H9 (cell line): ENCODE results near the gene NDUFB3. TPM values are rescaled to one million over a fixed set of nuclear protein-coding genes. Genes with fewer than 3 reads are reported as not detected.

ENCODE experiments used
- DNase-seq: peaks from one replicate; pipeline ENCODE4 v3.0.0-alpha.2; 2017
- H2AFZ ChIP-seq: one replicate; pipeline ENCODE4 v1.6.1; 2013; ENCODE audit warnings: mild to moderate bottlenecking, low read length, control low read depth, moderate library complexity
- H2AK5ac ChIP-seq: 2 replicates; pipeline ENCODE4 v1.6.1; 2013; ENCODE audit warnings: low read length, control low read depth, mixed read lengths; ENCODE audit not compliant: insufficient read length
- H2BK120ac ChIP-seq: one replicate; pipeline ENCODE4 v1.6.1; 2013; ENCODE audit warnings: low read depth, mild to moderate bottlenecking, low read length, control low read depth, inconsistent platforms; ENCODE audit not compliant: poor library complexity, severe bottlenecking
- H2BK12ac ChIP-seq: 2 replicates; pipeline ENCODE4 v1.6.1; 2013; ENCODE audit warnings: low read length, control low read depth, mixed read lengths, low read depth; ENCODE audit not compliant: insufficient read length
- H2BK15ac ChIP-seq: 2 replicates; pipeline ENCODE4 v1.6.1; 2013; ENCODE audit warnings: low read depth, low read length, control low read depth
- H2BK20ac ChIP-seq: one replicate; pipeline ENCODE4 v1.6.1; 2013; ENCODE audit warnings: low read depth, mild to moderate bottlenecking, low read length, control low read depth, inconsistent platforms; ENCODE audit not compliant: poor library complexity, severe bottlenecking
- H2BK5ac ChIP-seq: 2 replicates; pipeline ENCODE4 v1.6.1; 2013; ENCODE audit warnings: low read length, control low read depth, mixed read lengths; ENCODE audit not compliant: insufficient read length
- H3K14ac ChIP-seq: 2 replicates; pipeline ENCODE4 v1.6.1; 2013; ENCODE audit warnings: low read length, control low read depth; ENCODE audit not compliant: insufficient read depth
- H3K18ac ChIP-seq: 2 replicates; pipeline ENCODE4 v1.6.1; 2013; ENCODE audit warnings: low read depth, mild to moderate bottlenecking, mixed read lengths, low read length, control low read depth; ENCODE audit not compliant: insufficient read length
- H3K23ac ChIP-seq: 2 replicates; pipeline ENCODE4 v1.6.1; 2013; ENCODE audit warnings: low read length, control low read depth, mixed read lengths, low read depth; ENCODE audit not compliant: insufficient read length
- H3K23me2 ChIP-seq: 2 replicates; pipeline ENCODE4 v1.6.1; 2013; ENCODE audit warnings: low read depth, mild to moderate bottlenecking, mixed read lengths, low read length, control low read depth; ENCODE audit not compliant: insufficient read length, poor library complexity, severe bottlenecking
- H3K27ac ChIP-seq: 2 replicates; pipeline ENCODE4 v1.5.1; 2013; ENCODE audit warnings: low read length, control low read depth, mixed read lengths, low read depth; ENCODE audit not compliant: insufficient read length
- H3K27me3 ChIP-seq: 2 replicates; pipeline ENCODE4 v1.6.1; 2013; ENCODE audit warnings: low read length, control low read depth, inconsistent platforms; ENCODE audit not compliant: insufficient read depth
- H3K4ac ChIP-seq: 2 replicates; pipeline ENCODE4 v1.6.1; 2013; ENCODE audit warnings: low read depth, mild to moderate bottlenecking, control low read depth, inconsistent platforms, low read length, moderate library complexity
- H3K4me1 ChIP-seq: 2 replicates; pipeline ENCODE4 v1.6.1; 2013; ENCODE audit warnings: low read length, control low read depth, inconsistent platforms; ENCODE audit not compliant: insufficient read depth
- H3K4me2 ChIP-seq: 2 replicates; pipeline ENCODE4 v1.6.1; 2013; ENCODE audit warnings: low read length, control low read depth, mixed read lengths; ENCODE audit not compliant: insufficient read length, insufficient read depth
- H3K56ac ChIP-seq: 2 replicates; pipeline ENCODE4 v1.6.1; 2013; ENCODE audit warnings: low read depth, mild to moderate bottlenecking, mixed read lengths, low read length, control low read depth; ENCODE audit not compliant: insufficient read length
- H3K79me1 ChIP-seq: 2 replicates; pipeline ENCODE4 v1.6.1; 2013; ENCODE audit warnings: low read depth, mild to moderate bottlenecking, moderate library complexity, low read length, control low read depth, inconsistent platforms; ENCODE audit not compliant: insufficient read depth, poor library complexity, severe bottlenecking
- H3K79me2 ChIP-seq: 2 replicates; pipeline ENCODE4 v1.6.1; 2013; ENCODE audit warnings: low read length, control low read depth, inconsistent platforms; ENCODE audit not compliant: insufficient read depth
- H3K9ac ChIP-seq: 2 replicates; pipeline ENCODE4 v1.6.1; 2013; ENCODE audit warnings: low read length, control low read depth, mixed read lengths; ENCODE audit not compliant: insufficient read length; ENCODE audit errors: extremely low read depth
- H3K9me3 ChIP-seq: one replicate; pipeline ENCODE4 v1.6.1; 2013; ENCODE audit warnings: low read depth, low read length, inconsistent platforms; ENCODE audit not compliant: control insufficient read depth
- H3T11ph ChIP-seq: one replicate; pipeline ENCODE4 v1.6.1; 2013; ENCODE audit warnings: mild to moderate bottlenecking, low read length, control low read depth, inconsistent platforms
- H4K20me1 ChIP-seq: one replicate; pipeline ENCODE4 v1.6.1; 2013; ENCODE audit not compliant: control insufficient read depth, insufficient read length, insufficient read depth
- H4K5ac ChIP-seq: 2 replicates; pipeline ENCODE4 v1.6.1; 2013; ENCODE audit warnings: low read depth, mild to moderate bottlenecking, mixed read lengths, low read length, control low read depth; ENCODE audit not compliant: insufficient read length
- H4K8ac ChIP-seq: replicated peaks from 2 replicates; pipeline ENCODE4 v1.6.1; 2013; ENCODE audit warnings: low read length, control low read depth, mixed read lengths, low read depth; ENCODE audit not compliant: insufficient read length
- H4K91ac ChIP-seq: 2 replicates; pipeline ENCODE4 v1.6.1; 2013; ENCODE audit warnings: low read depth, mild to moderate bottlenecking, moderate library complexity, mixed read lengths, low read length, control low read depth; ENCODE audit not compliant: insufficient read length
- H3K27ac Mint-ChIP-seq, 3 experiments: 2 replicates in 2 of 3; 3 replicates in 1 of 3; pipeline ENCODE4 v1.8.0; 2020 to 2021; ENCODE audit warnings: mixed read lengths in 3 of 3, mild to moderate bottlenecking in 1 of 3, moderate library complexity in 1 of 3
- H3K27me3 Mint-ChIP-seq: 2 replicates; pipeline ENCODE4 v1.8.0; 2021; ENCODE audit warnings: low read depth, mild to moderate bottlenecking, moderate library complexity, mixed read lengths
- H3K36me3 Mint-ChIP-seq, 3 experiments: 2 replicates in 2 of 3; 3 replicates in 1 of 3; pipeline ENCODE4 v1.8.0; 2020 to 2021; ENCODE audit warnings: low read depth in 3 of 3, mixed read lengths in 3 of 3; ENCODE audit not compliant: insufficient read depth in 1 of 3
- H3K4me1 Mint-ChIP-seq, 2 experiments: 2 replicates each; pipeline ENCODE4 v1.8.0; 2020; ENCODE audit warnings: mixed read lengths in 2 of 2
- H3K4me3 Mint-ChIP-seq, 2 experiments: 2 replicates in 1 of 2; 3 replicates in 1 of 2; pipeline ENCODE4 v1.8.0; 2020 to 2021; ENCODE audit warnings: mild to moderate bottlenecking in 2 of 2, mixed read lengths in 2 of 2, moderate library complexity in 1 of 2
- H3K9me3 Mint-ChIP-seq, 2 experiments: 2 replicates in 1 of 2; 3 replicates in 1 of 2; pipeline ENCODE4 v1.8.0; 2020; ENCODE audit warnings: mild to moderate bottlenecking in 2 of 2, mixed read lengths in 2 of 2, moderate library complexity in 1 of 2
- CTCF ChIP-seq: fragments of 200-600 bp; sonication (generic); conservative IDR thresholded peaks from 3 replicates; pipeline ENCODE4 v1.8.0; 2021; ENCODE audit warnings: antibody characterized with exemption, mild to moderate bottlenecking
- WGBS: extraction: QIAGEN DNeasy Blood & Tissue Kit; methylation state at CpG from one replicate; pipeline ENCODE4 v1.1.7; 2013; ENCODE audit warnings: missing lambda C conversion rate, low lambda C conversion rate, mixed read lengths; ENCODE audit not compliant: insufficient read length; ENCODE audit errors: extremely low coverage; 5-methylcytosine and 5-hydroxymethylcytosine counted together
- total RNA-seq: library from RNA; stranded (reverse); gene quantifications from 2 replicates; pipeline ENCODE4 v1.2.1, GENCODE V29; 2021

Gene NDUFB3
- total RNA-seq, 1 experiment from 2014 or later, result 59.6 TPM

- Histone ChIP-seq H3K27ac (no peak overlapping the region), H2BK5ac (no peak overlapping the region), H3T11ph (no peak overlapping the region), H3K56ac (no peak overlapping the region), H3K23me2 (no peaks in the 10 kb centered on the region), H2AFZ (no peak overlapping the region), H3K79me2 (no peaks in the 10 kb centered on the region), H3K14ac (no peak overlapping the region), H4K5ac (no peak overlapping the region), H2BK15ac (no peak overlapping the region), H3K18ac (no peak overlapping the region), H3K27me3 (no peaks in the 10 kb centered on the region), H4K20me1 (no peaks in the 10 kb centered on the region), H3K4me1 (no peaks in the 10 kb centered on the region), H3K79me1 (no peaks in the 10 kb centered on the region), H3K9ac (no peak overlapping the region), H3K9me3 (no peaks in the 10 kb centered on the region), H2BK12ac (no peak overlapping the region), H4K8ac (no peak overlapping the region), H3K4me2 (no peak overlapping the region), H2AK5ac (no peak overlapping the region), H2BK20ac (no peak overlapping the region), H3K4ac (no peak overlapping the region), H2BK120ac (no peak overlapping the region), H3K23ac (no peak overlapping the region), H4K91ac (no peak overlapping the region)
- no peak for DNase-seq
- H3K4me1 Mint-ChIP-seq, result no peaks in the 10 kb centered on the region
- H3K4me3 Mint-ChIP-seq, result no peak overlapping the region
- peaks cover 9 to 37% (median 19%) of the 10 kb centered on the region in 3 experiments; a peak in 6 of 7 replicates for H3K36me3 Mint-ChIP-seq
- peaks cover 2% of the 10 kb centered on the region; the same call in 1 of the 2 replicates for H3K27me3 Mint-ChIP-seq
- TF ChIP-seq CTCF, result no peak
- no peak overlapping the region for H3K27ac Mint-ChIP-seq
- no CpG with 5 or more reads among the region's 2 CpGs for WGBS
- H3K9me3 Mint-ChIP-seq, result peaks cover 11 to 21% of the 10 kb centered on the region in 2 experiments
These were observed 32.9 kb upstream of the NDUFB3 start for GRCh38 chr2:201038855-201039254.
